ENCODE results near the gene CNNM4.

DNA sequence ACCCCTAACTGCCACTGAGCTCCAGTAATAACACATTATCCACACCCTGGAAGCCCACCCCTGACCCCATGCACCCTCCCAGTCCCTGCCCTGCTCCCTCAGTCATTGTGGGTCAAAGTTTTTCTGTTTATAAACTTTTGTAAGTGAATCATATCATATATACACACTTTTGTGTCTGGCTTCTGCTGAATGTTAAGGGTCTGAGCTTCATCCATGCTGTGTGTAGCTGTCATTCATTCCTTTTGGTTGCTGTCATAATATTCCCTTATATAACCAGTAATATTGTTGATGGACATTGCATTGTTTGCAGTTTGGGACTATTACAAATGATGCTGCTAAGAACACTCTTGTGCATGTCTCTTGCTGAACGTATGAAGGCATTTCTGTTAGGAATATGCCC lies 14.5 kb downstream of the CNNM4 start:
- TF ChIP-seq, protein P1, sequence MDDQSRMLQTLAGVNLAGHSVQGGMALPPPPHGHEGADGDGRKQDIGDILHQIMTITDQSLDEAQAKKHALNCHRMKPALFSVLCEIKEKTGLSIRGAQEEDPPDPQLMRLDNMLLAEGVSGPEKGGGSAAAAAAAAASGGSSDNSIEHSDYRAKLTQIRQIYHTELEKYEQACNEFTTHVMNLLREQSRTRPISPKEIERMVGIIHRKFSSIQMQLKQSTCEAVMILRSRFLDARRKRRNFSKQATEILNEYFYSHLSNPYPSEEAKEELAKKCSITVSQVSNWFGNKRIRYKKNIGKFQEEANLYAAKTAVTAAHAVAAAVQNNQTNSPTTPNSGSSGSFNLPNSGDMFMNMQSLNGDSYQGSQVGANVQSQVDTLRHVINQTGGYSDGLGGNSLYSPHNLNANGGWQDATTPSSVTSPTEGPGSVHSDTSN (IDR thresholded peaks at IDR 0.05) = no peak
- TF ChIP-seq SMC3 (IDR thresholded peaks at IDR 0.05) (no peak), EP300 (IDR thresholded peaks at IDR 0.05) (no peak), NPAS2 (CRISPR knock-in tag; IDR thresholded peaks at IDR 0.05; ENCODE audit: borderline replicate concordance) (no peak), CEBPB (IDR thresholded peaks at IDR 0.05) (no peak), ESRRA (IDR thresholded peaks at IDR 0.05; ENCODE audit: borderline replicate concordance, low read length) (no peak)
- TF ChIP-seq, protein P2, sequence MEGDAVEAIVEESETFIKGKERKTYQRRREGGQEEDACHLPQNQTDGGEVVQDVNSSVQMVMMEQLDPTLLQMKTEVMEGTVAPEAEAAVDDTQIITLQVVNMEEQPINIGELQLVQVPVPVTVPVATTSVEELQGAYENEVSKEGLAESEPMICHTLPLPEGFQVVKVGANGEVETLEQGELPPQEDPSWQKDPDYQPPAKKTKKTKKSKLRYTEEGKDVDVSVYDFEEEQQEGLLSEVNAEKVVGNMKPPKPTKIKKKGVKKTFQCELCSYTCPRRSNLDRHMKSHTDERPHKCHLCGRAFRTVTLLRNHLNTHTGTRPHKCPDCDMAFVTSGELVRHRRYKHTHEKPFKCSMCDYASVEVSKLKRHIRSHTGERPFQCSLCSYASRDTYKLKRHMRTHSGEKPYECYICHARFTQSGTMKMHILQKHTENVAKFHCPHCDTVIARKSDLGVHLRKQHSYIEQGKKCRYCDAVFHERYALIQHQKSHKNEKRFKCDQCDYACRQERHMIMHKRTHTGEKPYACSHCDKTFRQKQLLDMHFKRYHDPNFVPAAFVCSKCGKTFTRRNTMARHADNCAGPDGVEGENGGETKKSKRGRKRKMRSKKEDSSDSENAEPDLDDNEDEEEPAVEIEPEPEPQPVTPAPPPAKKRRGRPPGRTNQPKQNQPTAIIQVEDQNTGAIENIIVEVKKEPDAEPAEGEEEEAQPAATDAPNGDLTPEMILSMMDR (IDR thresholded peaks at IDR 0.05) = no peak
- TF ChIP-seq, protein P3, sequence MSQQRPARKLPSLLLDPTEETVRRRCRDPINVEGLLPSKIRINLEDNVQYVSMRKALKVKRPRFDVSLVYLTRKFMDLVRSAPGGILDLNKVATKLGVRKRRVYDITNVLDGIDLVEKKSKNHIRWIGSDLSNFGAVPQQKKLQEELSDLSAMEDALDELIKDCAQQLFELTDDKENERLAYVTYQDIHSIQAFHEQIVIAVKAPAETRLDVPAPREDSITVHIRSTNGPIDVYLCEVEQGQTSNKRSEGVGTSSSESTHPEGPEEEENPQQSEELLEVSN (IDR thresholded peaks at IDR 0.05; ENCODE audit: borderline replicate concordance, low read depth) = no peak

Measured in A549 (cell line).